ENCODE results near the gene IL17RD. TPM values are rescaled to one million over a fixed set of nuclear protein-coding genes. Genes with fewer than 3 reads are reported as not detected.

Gene IL17RD
- total RNA-seq, 2 experiments from 2014 or later: not detected

DNA sequence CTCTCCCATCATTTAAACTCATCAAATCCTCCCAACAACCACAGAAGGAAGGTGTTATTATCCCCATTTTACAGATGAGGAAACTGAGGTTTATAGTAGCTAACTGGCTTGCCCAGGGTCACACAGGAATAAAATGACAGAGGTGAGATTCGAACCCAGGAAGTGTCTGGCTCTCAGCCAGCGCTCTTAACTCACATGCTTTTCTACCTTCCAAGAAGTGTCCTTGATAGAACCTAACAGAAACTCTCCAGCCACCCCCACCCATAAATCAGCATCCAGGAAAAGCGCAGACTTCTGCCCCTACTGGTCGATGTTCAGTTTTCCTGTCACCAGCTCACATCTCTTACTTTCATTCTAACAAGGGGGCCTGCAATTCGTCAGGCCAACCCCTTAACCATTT, 52.9 kb downstream of the IL17RD start:
- Histone ChIP-seq H3K27ac (ENCODE audit: low read depth in 1 of 2, low read length in 2 of 2) (no peak overlapping the region), H3K4me1 (ENCODE audit: insufficient read depth, low read length) (no peaks in the 10 kb centered on the region), H3K4me3 (ENCODE audit: low read length) (no peak overlapping the region), H3K36me3 (ENCODE audit: insufficient read depth, low read length) (no peaks in the 10 kb centered on the region), H3K27me3 (ENCODE audit: control insufficient read depth in 1 of 2, insufficient read depth in 2 of 2, low read length in 2 of 2) (peaks cover 0 to 1% of the 10 kb centered on the region in 2 experiments), H3K9me3 (ENCODE audit: control insufficient read depth in 1 of 2, insufficient read depth in 1 of 2, low read length in 2 of 2) (no peaks in the 10 kb centered on the region)
- no peak for DNase-seq
- no peak for ATAC-seq (ENCODE audit: poor library complexity)
- Mint-ChIP-seq H3K9me3 (no peaks in the 10 kb centered on the region), H3K4me3 (no peak overlapping the region), H3K4me1 (ENCODE audit: low read depth) (no peaks in the 10 kb centered on the region), H3K36me3 (ENCODE audit: low read depth) (no peaks in the 10 kb centered on the region), H3K27me3 (peaks cover 12% of the 10 kb centered on the region), H3K27ac (no peak overlapping the region)
- intact Hi-C loops (cut with DNase I, micrococcal nuclease): no loop called here
- ChIA-PET CTCF (no interaction called here), POLR2A (no interaction called here)
- no peak for TF ChIP-seq CTCF (IDR thresholded peaks at IDR 0.05)

- Mint-ChIP-seq H3K4me1 (ENCODE audit: low read depth) (no peaks in the 10 kb centered on the region), H3K4me3 (no peak overlapping the region), H3K27ac (no peak overlapping the region), H3K9me3 (no peaks in the 10 kb centered on the region), H3K36me3 (ENCODE audit: low read depth) (no peaks in the 10 kb centered on the region), H3K27me3 (peaks cover 11% of the 10 kb centered on the region)
- intact Hi-C loops (cut with DNase I, micrococcal nuclease): no loop called here
- Histone ChIP-seq H3K4me3 (ENCODE audit: low read length) (no peak overlapping the region), H3K9me3 (ENCODE audit: control insufficient read depth in 1 of 2, insufficient read depth in 1 of 2, low read length in 2 of 2) (no peaks in the 10 kb centered on the region), H3K36me3 (ENCODE audit: insufficient read depth, low read length) (no peaks in the 10 kb centered on the region), H3K27ac (ENCODE audit: low read depth in 1 of 2, low read length in 2 of 2) (no peak overlapping the region), H3K4me1 (ENCODE audit: insufficient read depth, low read length) (no peaks in the 10 kb centered on the region), H3K27me3 (ENCODE audit: control insufficient read depth in 1 of 2, insufficient read depth in 2 of 2, low read length in 2 of 2) (no peaks in the 10 kb centered on the region)
- DNase-seq: no peak
- ATAC-seq (ENCODE audit: poor library complexity): no peak
- TF ChIP-seq CTCF (IDR thresholded peaks at IDR 0.05): no peak
- POLR2A ChIA-PET: interaction anchor here (0.8 kb wide), 1 partner anchor 20 kb away, joined by 3 read pairs; no protein-coding TSS in a partner anchor
- CTCF ChIA-PET: interaction anchor here (1.1 kb wide), 1 partner anchor 11 kb away, joined by 3 read pairs; no protein-coding TSS in a partner anchor
These were observed 54.4 kb downstream of the IL17RD start for GRCh38 chr3:57110798-57111197.

GRCh38 chr3:57110214-57110613, 54.9 kb downstream of the IL17RD start:
- Histone ChIP-seq H3K9me3 (ENCODE audit: control insufficient read depth in 1 of 2, insufficient read depth in 1 of 2, low read length in 2 of 2) (no peaks in the 10 kb centered on the region), H3K36me3 (ENCODE audit: insufficient read depth, low read length) (no peaks in the 10 kb centered on the region), H3K27ac (ENCODE audit: low read depth in 1 of 2, low read length in 2 of 2) (no peak overlapping the region), H3K4me1 (ENCODE audit: insufficient read depth, low read length) (no peaks in the 10 kb centered on the region), H3K4me3 (ENCODE audit: low read length) (no peak overlapping the region), H3K27me3 (ENCODE audit: control insufficient read depth in 1 of 2, insufficient read depth in 2 of 2, low read length in 2 of 2) (no peaks in the 10 kb centered on the region)
- no peak for TF ChIP-seq CTCF (IDR thresholded peaks at IDR 0.05)
- H3K27ac Mint-ChIP-seq: no peak overlapping the region
- no peak overlapping the region for H3K4me3 Mint-ChIP-seq
- H3K27me3 Mint-ChIP-seq: peaks cover 5% of the 10 kb centered on the region
- H3K36me3 Mint-ChIP-seq (ENCODE audit: low read depth): no peaks in the 10 kb centered on the region
- ChIA-PET POLR2A (interaction anchor here (0.8 kb wide), 1 partner anchor 21 kb away, joined by 3 read pairs; no protein-coding TSS in a partner anchor), CTCF (interaction anchor here (1.1 kb wide), 1 partner anchor 10 kb away, joined by 3 read pairs; no protein-coding TSS in a partner anchor)
- no peaks in the 10 kb centered on the region for H3K9me3 Mint-ChIP-seq
- H3K4me1 Mint-ChIP-seq (ENCODE audit: low read depth): no peaks in the 10 kb centered on the region
- ATAC-seq (ENCODE audit: poor library complexity): no peak
- DNase-seq: no peak
- intact Hi-C loops (cut with DNase I, micrococcal nuclease): no loop called here

Measured in CD4-positive, alpha-beta T cell (primary cell).